HepG2 (cell line): ENCODE data around the gene UBAC1. TPM values are rescaled to one million over a fixed set of nuclear protein-coding genes. Genes with fewer than 3 reads are reported as not detected.

Experiments
- ARID3A ChIP-seq: IDR thresholded peaks from 2 replicates; pipeline ENCODE4 v1.6.1; 2012; ENCODE audit warnings: low read depth, low read length, improper control_type of control experiment
- CREM ChIP-seq, 2 experiments: sonication (generic) in 1 of 2; formaldehyde crosslinking in 1 of 2; IDR thresholded peaks; 2 replicates each; pipeline versions ENCODE4 v1.4.0 to v1.6.1; 2016 to 2020; ENCODE audit warnings: antibody characterized with exemption in 1 of 2, mild to moderate bottlenecking in 1 of 2, missing genetic modification reagents in 1 of 2
- DNMT1 ChIP-seq: sonication (generic); formaldehyde crosslinking; IDR thresholded peaks from 2 replicates; pipeline ENCODE4 v1.5.1; 2020; ENCODE audit warnings: mild to moderate bottlenecking, missing genetic modification reagents
- ESRRA ChIP-seq: sonication (generic); formaldehyde crosslinking; IDR thresholded peaks from 2 replicates; pipeline ENCODE4 v1.5.1; 2020; ENCODE audit warnings: mild to moderate bottlenecking, low read depth, missing genetic modification reagents
- FOXK2 ChIP-seq: fragments of 450-650 bp; IDR thresholded peaks from 2 replicates; pipeline ENCODE4 v1.6.1; 2016
- HINFP ChIP-seq: sonication (generic); formaldehyde crosslinking; IDR thresholded peaks from 2 replicates; pipeline ENCODE4 v1.4.0; 2020; ENCODE audit warnings: low read depth, mild to moderate bottlenecking, missing genetic modification reagents
- KDM4B ChIP-seq: sonication (generic); formaldehyde crosslinking; IDR thresholded peaks from 2 replicates; pipeline ENCODE4 v1.4.0; 2020; ENCODE audit warnings: missing genetic modification reagents
- PATZ1 ChIP-seq: sonication (generic); formaldehyde crosslinking; IDR thresholded peaks from 2 replicates; pipeline ENCODE4 v1.4.0; 2020; ENCODE audit warnings: missing genetic modification reagents
- PCBP1 ChIP-seq: fragments of 200-400 bp; formaldehyde crosslinking; IDR thresholded peaks from 2 replicates; pipeline ENCODE4 v1.6.1; 2017; ENCODE audit warnings: mild to moderate bottlenecking, low read depth, low read length, borderline replicate concordance
- SATB2 ChIP-seq: sonication (generic); formaldehyde crosslinking; IDR thresholded peaks from 2 replicates; pipeline ENCODE4 v1.5.0; 2020; ENCODE audit warnings: missing genetic modification reagents
- TBX2 ChIP-seq: sonication (generic); formaldehyde crosslinking; IDR thresholded peaks from 2 replicates; pipeline ENCODE4 v1.5.0; 2020; ENCODE audit warnings: missing genetic modification reagents, mild to moderate bottlenecking, borderline replicate concordance
- UBTF ChIP-seq: sonication (generic); formaldehyde crosslinking; IDR thresholded peaks from 2 replicates; pipeline ENCODE4 v1.4.0; 2020; ENCODE audit warnings: mild to moderate bottlenecking, missing genetic modification reagents
- YY1 ChIP-seq: IDR thresholded peaks from 2 replicates; pipeline ENCODE4 v1.6.1; 2011; ENCODE audit warnings: low read length, low read depth, moderate library complexity, mild to moderate bottlenecking; ENCODE audit not compliant: insufficient read depth, insufficient replicate concordance
- ZEB1 ChIP-seq: IDR thresholded peaks from 2 replicates; pipeline ENCODE4 v1.6.1; 2012; ENCODE audit warnings: mild to moderate bottlenecking, low read depth, inconsistent platforms; ENCODE audit not compliant: insufficient replicate concordance
- ZNF710 ChIP-seq: sonication (generic); formaldehyde crosslinking; IDR thresholded peaks from 2 replicates; pipeline ENCODE4 v1.5.0; 2020; ENCODE audit warnings: mild to moderate bottlenecking, missing genetic modification reagents, borderline replicate concordance
- ZNF75D ChIP-seq: sonication (generic); formaldehyde crosslinking; IDR thresholded peaks from 2 replicates; pipeline ENCODE4 v1.8.1; 2023; ENCODE audit warnings: missing genetic modification reagents, mild to moderate bottlenecking, borderline replicate concordance
- ZNF883 ChIP-seq: sonication (generic); formaldehyde crosslinking; IDR thresholded peaks from 2 replicates; pipeline ENCODE4 v1.5.1; 2020; ENCODE audit warnings: mild to moderate bottlenecking, missing genetic modification reagents; ENCODE audit errors: not compliant biosample characterization
- polyA plus RNA-seq, 8 experiments: library from polyadenylated mRNA; depleted of rRNA in 3 of 8; stranded (reverse) in 7 of 8; unstranded in 1 of 8; fragments of >200 nt; fragmentation: Illumina TruSeq in 4 of 8; extraction: Trizol in 4 of 8; gene quantifications; 2 replicates each; pipeline versions ENCODE4 v1.2.1 to v1.2.3, GENCODE V29; 2011 to 2016; ENCODE audit warnings: low read depth in 4 of 8, missing spikeins in 1 of 8, mixed read lengths in 1 of 8; ENCODE audit not compliant: insufficient read depth in 1 of 8
- total RNA-seq, 5 experiments: library from RNA; depleted of rRNA; stranded (reverse); fragments of >200 nt; fragmentation: Illumina TruSeq; extraction: Trizol; gene quantifications; 2 replicates each; pipeline ENCODE4 v1.2.3, GENCODE V29; 2016; ENCODE audit warnings: low read depth in 1 of 5

UBAC1 gene
- total and polyA plus RNA-seq, 2 of the 13 experiments (the other 11 are each of a cell fraction or from before 2014, with no cell fraction given) = 32.2 to 34.1 TPM

GRCh38 chr9:135994501-135995192, 33.5 kb upstream of the UBAC1 start (continued):
- TF ChIP-seq UBTF (CRISPR knock-in tag) (no peak), KDM4B (CRISPR knock-in tag) (no peak), PATZ1 (CRISPR knock-in tag) (peak; percentile 49), ARID3A (peak; percentile 42; the same call in 1 of the 2 replicates), TBX2 (CRISPR knock-in tag) (no peak), PCBP1 (no peak), YY1 (no peak), FOXK2 (no peak), ZEB1 (peak; percentile 7), ZNF710 (CRISPR knock-in tag) (no peak; the same call in 1 of the 2 replicates), CREM (IDR thresholded peaks at IDR 0.05) (no peak; the same call in 1 of the 2 replicates), CREM (CRISPR knock-in tag; IDR thresholded peaks at IDR 0.05) (no peak), DNMT1 (CRISPR knock-in tag) (peak; percentile 67; the same call in 1 of the 2 replicates), ZNF75D (CRISPR knock-in tag) (no peak), SATB2 (CRISPR knock-in tag) (no peak), ZNF883 (CRISPR knock-in tag) (no peak), ESRRA (CRISPR knock-in tag) (no peak; the same call in 1 of the 2 replicates), HINFP (CRISPR knock-in tag) (no peak)
